ENCODE data around the gene OSBPL3. TPM values are rescaled to one million over a fixed set of nuclear protein-coding genes. Genes with fewer than 3 reads are reported as not detected.

OSBPL3 gene
- total RNA-seq, 1 experiment from 2014 or later = 9.2 TPM

GRCh38 chr7:24829787-24830186 lies 150.2 kb downstream of the OSBPL3 start:
- in situ Hi-C loops (cut with HindIII; ENCODE audit: low pct_unique_long_range_greater_than_20kb, low sequenced_read_pairs) = no loop called here
- no peak for TF ChIP-seq REST (IDR thresholded peaks at IDR 0.05; ENCODE audit: insufficient read depth in 1 of 2, low read depth in 2 of 2, low read length in 1 of 2)
- no peak for TF ChIP-seq POLR2AphosphoS5 (IDR thresholded peaks at IDR 0.05; ENCODE audit: low read depth, low read length)
- no peak for TF ChIP-seq TCF7L2 (IDR thresholded peaks at IDR 0.05; ENCODE audit: low read depth, low read length)
- TF ChIP-seq CTCF (IDR thresholded peaks at IDR 0.05) = no peak
- TF ChIP-seq SIN3A (IDR thresholded peaks at IDR 0.05; ENCODE audit: borderline replicate concordance, insufficient read depth, low read depth, low read length) = no peak
- DNase-seq (ENCODE audit: low read depth, low spot score) (no peak), ATAC-seq (no peak)
- Histone ChIP-seq H3K27me3 (ENCODE audit: control insufficient read depth, insufficient read depth, low read length) (no peaks in the 10 kb centered on the region), H3K4me3 (ENCODE audit: low read depth in 2 of 2, low read length in 2 of 2) (no peak overlapping the region), H3K9me3 (ENCODE audit: control insufficient read depth, insufficient read depth, low read depth, low read length) (no peaks in the 10 kb centered on the region), H3K36me3 (ENCODE audit: control insufficient read depth, insufficient read depth, low read length) (no peaks in the 10 kb centered on the region), H3K27ac (ENCODE audit: low read length) (no peak overlapping the region), H3K4me1 (ENCODE audit: control insufficient read depth, insufficient read depth, low read length) (no peaks in the 10 kb centered on the region)
- ChIA-PET CTCF (no interaction called here), POLR2A (no interaction called here)
- BruUV-seq (replicated peaks) = no TSS peak
- intact Hi-C loops (cut with micrococcal nuclease; ENCODE audit: unreplicated experiment) = no loop called here

- DNase-seq (ENCODE audit: low read depth, low spot score) (no peak), ATAC-seq (no peak)
- H3K9me3 ChIP-seq (ENCODE audit: control insufficient read depth, insufficient read depth, low read depth, low read length) = no peaks in the 10 kb centered on the region
- ChIA-PET POLR2A (interaction anchor here (0.6 kb wide), 1 partner anchor 134 kb away, joined by 3 read pairs; no protein-coding TSS in a partner anchor), CTCF (no interaction called here)
- no peaks in the 10 kb centered on the region for H3K27me3 ChIP-seq (ENCODE audit: control insufficient read depth, insufficient read depth, low read length)
- intact Hi-C loops (cut with micrococcal nuclease; ENCODE audit: unreplicated experiment) = no loop called here
- no peak overlapping the region for H3K4me3 ChIP-seq (ENCODE audit: low read depth in 2 of 2, low read length in 2 of 2)
- no peak for TF ChIP-seq TCF7L2 (IDR thresholded peaks at IDR 0.05; ENCODE audit: low read depth, low read length)
- TF ChIP-seq SIN3A (IDR thresholded peaks at IDR 0.05; ENCODE audit: borderline replicate concordance, insufficient read depth, low read depth, low read length) = no peak
- no peak for TF ChIP-seq POLR2AphosphoS5 (IDR thresholded peaks at IDR 0.05; ENCODE audit: low read depth, low read length)
- TF ChIP-seq REST (IDR thresholded peaks at IDR 0.05; ENCODE audit: insufficient read depth in 1 of 2, low read depth in 2 of 2, low read length in 1 of 2) = no peak
- no peak for TF ChIP-seq CTCF (IDR thresholded peaks at IDR 0.05)
- H3K27ac ChIP-seq (ENCODE audit: low read length) = no peak overlapping the region
- no TSS peak for BruUV-seq (replicated peaks)
- in situ Hi-C loops (cut with HindIII; ENCODE audit: low pct_unique_long_range_greater_than_20kb, low sequenced_read_pairs) = no loop called here
- no peaks in the 10 kb centered on the region for H3K4me1 ChIP-seq (ENCODE audit: control insufficient read depth, insufficient read depth, low read length)
- no peaks in the 10 kb centered on the region for H3K36me3 ChIP-seq (ENCODE audit: control insufficient read depth, insufficient read depth, low read length)
These were observed 150.9 kb downstream of the OSBPL3 start for GRCh38 chr7:24828891-24829661.

Data from Panc1 (cell line).